Cardiac septum (tissue), 1 donor: ENCODE measurements around the gene VPS37C. TPM values are rescaled to one million over a fixed set of nuclear protein-coding genes. Genes with fewer than 3 reads are reported as not detected.
"Not testable (repeated sequence)": the region's sequence is repeated elsewhere in the genome, so short reads cannot be mapped to it uniquely, and the experiment has no call there.

ENCODE experiments used
- DNase-seq: peaks from one replicate; pipeline ENCODE4 v3.0.0-alpha.2; 2020; ENCODE audit warnings: low spot score
- intact Hi-C: fragments of 100-400 bp; cut with DNase I; formaldehyde crosslinking; loops from one replicate; pipeline ENCODE4 v1.14.0; 2022
- long read RNA-seq: library from polyadenylated mRNA; unstranded; transcript quantifications from one replicate; pipeline ENCODE4 v2.0.0, GENCODE V29; 2021
- total RNA-seq: library from RNA; stranded (reverse); fragmentation: NEBNext Ultra II Directional; extraction: Animal tissue kit (Norgen Biotek cat#: 25700); gene quantifications from one replicate; pipeline ENCODE4 v1.2.1, GENCODE V29; 2021
- donor health status: DM: no; HTN: no; CAD: no.

Gene VPS37C
- total RNA-seq: 19.6 TPM
- long read RNA-seq, transcript VPS37C-201 (5 exons, 2,865 nt): major isoform, 10 of 43 reads
- long read RNA-seq, partial matches to known transcripts: 1 of 43 reads
- long read RNA-seq, other reads (novel, unspliced or antisense): 32 of 43 reads

- intact Hi-C loops: loop anchor here (10.0 kb wide), 1 partner anchor 317 kb away; the partner anchor contains the start of gene CCDC86
- peak; percentile 96 for DNase-seq
Observed at GRCh38 chr11:61161190-61162091, at the start of gene VPS37C. TSS of gene VPS37C (minus strand) at chr11:61161426. CDS start at chr11:61138829, 22,597 bp downstream.

- DNase-seq, intact Hi-C loops: not testable (repeated sequence)
Observed at GRCh38 chr11:61210629-61211028, 49.4 kb upstream of the VPS37C start.

GRCh38 chr11:61207636-61208310 is 46.5 kb upstream of the VPS37C start:
- DNase-seq, intact Hi-C loops: not testable (repeated sequence)

GRCh38 chr11:61204502-61205059 is 43.4 kb upstream of the VPS37C start:
- intact Hi-C loops, DNase-seq: not testable (repeated sequence)

GRCh38 chr11:61203873-61204272 is 42.6 kb upstream of the VPS37C start:
- DNase-seq, intact Hi-C loops: not testable (repeated sequence)

- DNase-seq, intact Hi-C loops: not testable (repeated sequence)
Observed at GRCh38 chr11:61202950-61203746, 41.9 kb upstream of the VPS37C start, which contains the start of gene PGA3. TSS of gene PGA3 (plus strand) at chr11:61203515. CDS start at chr11:61203565, 50 bp downstream.

- intact Hi-C loops: no loop called here
- DNase-seq: no peak
Observed at GRCh38 chr11:61201476-61201875, 40.2 kb upstream of the VPS37C start.

GRCh38 chr11:61198948-61199523 is 37.8 kb upstream of the VPS37C start:
- no peak for DNase-seq
- intact Hi-C loops: no loop called here

- no peak for DNase-seq
- intact Hi-C loops: no loop called here
Observed at GRCh38 chr11:61198361-61198760, 37.1 kb upstream of the VPS37C start.

- intact Hi-C loops: no loop called here
- no peak for DNase-seq
Observed at GRCh38 chr11:61195719-61196118, 34.5 kb upstream of the VPS37C start.

- intact Hi-C loops: no loop called here
- no peak for DNase-seq
Observed at GRCh38 chr11:61194981-61195695, 33.9 kb upstream of the VPS37C start.

- intact Hi-C loops: no loop called here
- no peak for DNase-seq
Observed at GRCh38 chr11:61194169-61194671, 33.0 kb upstream of the VPS37C start.

GRCh38 chr11:61193596-61193995 is 32.4 kb upstream of the VPS37C start:
- DNase-seq: no peak
- intact Hi-C loops: no loop called here

- DNase-seq: no peak
- intact Hi-C loops: no loop called here
Observed at GRCh38 chr11:61189933-61190332, 28.7 kb upstream of the VPS37C start.

GRCh38 chr11:61187505-61188130 is 26.4 kb upstream of the VPS37C start:
- no peak for DNase-seq
- intact Hi-C loops: loop anchor here (2.0 kb wide), 1 partner anchor 59 kb away; no protein-coding TSS in a partner anchor

- intact Hi-C loops: loop anchor here (2.0 kb wide), 1 partner anchor 58 kb away; no protein-coding TSS in a partner anchor
- DNase-seq: no peak
Observed at GRCh38 chr11:61186504-61186903, 25.3 kb upstream of the VPS37C start.

- intact Hi-C loops: no loop called here
- DNase-seq: no peak
Observed at GRCh38 chr11:61183645-61184044, 22.4 kb upstream of the VPS37C start.
